Stomach (tissue), 9 donors: ENCODE data around the gene MSI2. TPM values are rescaled to one million over a fixed set of nuclear protein-coding genes. Genes with fewer than 3 reads are reported as not detected.
"Not testable (repeated sequence)": the region's sequence is repeated elsewhere in the genome, so short reads cannot be mapped to it uniquely, and the experiment has no call there.

ENCODE experiments used
- DNase-seq, 2 donors: peaks; one replicate each; pipeline versions ENCODE4 v3.0.0 to v3.0.0-alpha.2; 2013 to 2019
- H3K27ac ChIP-seq, 5 donors: fragments of 200-600 bp in 4 of 5; sonication (generic) in 4 of 5; one replicate each; pipeline ENCODE4 v1.5.1; 2013 to 2019; ENCODE audit warnings: mild to moderate bottlenecking in 1 of 5, moderate library complexity in 1 of 5
- H3K27me3 ChIP-seq, 3 donors: fragments of 200-600 bp; sonication (generic); one replicate each; pipeline ENCODE4 v1.5.1; 2017 to 2019; ENCODE audit warnings: mixed run types in 1 of 3
- H3K36me3 ChIP-seq, 4 donors: fragments of 200-600 bp; sonication (generic); 1 replicate in 3 of 4; 2 replicates in 1 of 4; pipeline ENCODE4 v1.5.1; 2016 to 2019
- H3K4me1 ChIP-seq, 4 donors: fragments of 200-600 bp; sonication (generic); one replicate each; pipeline ENCODE4 v1.5.1; 2016 to 2019
- H3K4me3 ChIP-seq, 4 donors: fragments of 200-600 bp; sonication (generic) in 3 of 4; one replicate each; pipeline ENCODE4 v1.5.1; 2016 to 2019; ENCODE audit warnings: mild to moderate bottlenecking in 1 of 4
- H3K9me3 ChIP-seq, 4 donors: fragments of 200-600 bp; sonication (generic); one replicate each; pipeline ENCODE4 v1.5.1; 2016 to 2019
- EP300 ChIP-seq: sonication (generic); formaldehyde crosslinking; IDR thresholded peaks from one replicate; pipeline ENCODE4 v1.6.1; 2017; ENCODE audit warnings: antibody characterized with exemption
- POLR2A ChIP-seq, 4 donors: fragments of 450-650 bp; IDR thresholded peaks; one replicate each; pipeline ENCODE4 v1.6.1; 2016; ENCODE audit warnings: antibody characterized with exemption in 4 of 4, control low read depth in 2 of 4, mild to moderate bottlenecking in 1 of 4, moderate library complexity in 1 of 4
- POLR2AphosphoS5 ChIP-seq, 3 donors: sonication (generic); formaldehyde crosslinking; IDR thresholded peaks; one replicate each; pipeline ENCODE4 v1.6.1; 2016; ENCODE audit warnings: antibody characterized with exemption in 3 of 3
- WGBS, 5 donors: extraction: QIAGEN DNeasy Blood & Tissue Kit in 3 of 5; methylation state at CpG; one replicate each; pipeline versions ENCODE4 v1.1.5 to v1.1.7; 2013 to 2018; 5-methylcytosine and 5-hydroxymethylcytosine counted together
- intact Hi-C: fragments of 100-400 bp; cut with DNase I; formaldehyde crosslinking; loops from one replicate; pipeline ENCODE4 v1.15.1; 2023; ENCODE audit warnings: low total_unique reads
- polyA plus RNA-seq, 3 donors: library from polyadenylated mRNA; stranded (reverse); fragments of 200-250 nt; gene quantifications; one replicate each; pipeline ENCODE4 v1.2.3, GENCODE V29; 2013
- total RNA-seq, 5 donors: library from RNA; depleted of rRNA; stranded (reverse); fragments of >200 nt; gene quantifications; one replicate each; pipeline versions ENCODE4 v1.1.0 to v1.2.3, GENCODE V29; 2014 to 2016
- TF ChIP-seq, protein P1 (sequence below), 7 experiments: fragments of 450-650 bp in 4 of 7; fragments of 200-600 bp in 3 of 7; sonication (generic) in 3 of 7; IDR thresholded peaks; one replicate each; pipeline ENCODE4 v1.5.1; 2016 to 2019; ENCODE audit warnings: antibody characterized with exemption in 7 of 7, control low read depth in 2 of 7, mild to moderate bottlenecking in 1 of 7
- donor health status: healthy with polysubstance abuse.
- donor health status: Bipolar disorder and iron deficiency.
- donor health status: healthy.

The MSI2 gene
- total and polyA plus RNA-seq, 8 donors, result 8.3 to 72.4 (median 22.9) TPM

- H3K27ac ChIP-seq, result no peak overlapping the region
- 82 to 88% (median 88%) methylated on average over 9 to 10 of the region's 10 CpGs for WGBS, 5 donors
- H3K27me3 ChIP-seq, result no peaks in the 10 kb centered on the region
These were observed 38.5 kb downstream of the MSI2 start for GRCh38 chr17:57294629-57295501.

GRCh38 chr17:57295526-57296023 lies 39.3 kb downstream of the MSI2 start:
- TF ChIP-seq POLR2A (IDR thresholded peaks at IDR 0.05) (no peak), POLR2AphosphoS5 (IDR thresholded peaks at IDR 0.05) (no peak), EP300 (no peak)
- TF ChIP-seq, protein P1, sequence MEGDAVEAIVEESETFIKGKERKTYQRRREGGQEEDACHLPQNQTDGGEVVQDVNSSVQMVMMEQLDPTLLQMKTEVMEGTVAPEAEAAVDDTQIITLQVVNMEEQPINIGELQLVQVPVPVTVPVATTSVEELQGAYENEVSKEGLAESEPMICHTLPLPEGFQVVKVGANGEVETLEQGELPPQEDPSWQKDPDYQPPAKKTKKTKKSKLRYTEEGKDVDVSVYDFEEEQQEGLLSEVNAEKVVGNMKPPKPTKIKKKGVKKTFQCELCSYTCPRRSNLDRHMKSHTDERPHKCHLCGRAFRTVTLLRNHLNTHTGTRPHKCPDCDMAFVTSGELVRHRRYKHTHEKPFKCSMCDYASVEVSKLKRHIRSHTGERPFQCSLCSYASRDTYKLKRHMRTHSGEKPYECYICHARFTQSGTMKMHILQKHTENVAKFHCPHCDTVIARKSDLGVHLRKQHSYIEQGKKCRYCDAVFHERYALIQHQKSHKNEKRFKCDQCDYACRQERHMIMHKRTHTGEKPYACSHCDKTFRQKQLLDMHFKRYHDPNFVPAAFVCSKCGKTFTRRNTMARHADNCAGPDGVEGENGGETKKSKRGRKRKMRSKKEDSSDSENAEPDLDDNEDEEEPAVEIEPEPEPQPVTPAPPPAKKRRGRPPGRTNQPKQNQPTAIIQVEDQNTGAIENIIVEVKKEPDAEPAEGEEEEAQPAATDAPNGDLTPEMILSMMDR (IDR thresholded peaks at IDR 0.05), result no peak
- WGBS, 5 donors, result 56 to 76% (median 67%) methylated on average over 5 of the region's 5 CpGs
- peak in 1 of 2 donors; percentile 33 for DNase-seq
- intact Hi-C loops, result no loop called here
- Histone ChIP-seq H3K9me3 (peaks cover 0 to 5% (median 0%) of the 10 kb centered on the region in 4 donors), H3K27ac (no peak overlapping the region), H3K27me3 (no peaks in the 10 kb centered on the region), H3K4me3 (no peak overlapping the region), H3K36me3 (peaks cover 0 to 32% (median 19%) of the 10 kb centered on the region in 4 donors), H3K4me1 (peaks cover 0 to 12% (median 0%) of the 10 kb centered on the region in 4 donors)

More at GRCh38 chr17:57294629-57295501, 38.5 kb downstream of the MSI2 start:
- Histone ChIP-seq H3K4me1 (peaks cover 0 to 12% (median 0%) of the 10 kb centered on the region in 4 donors), H3K36me3 (peaks cover 0 to 27% (median 14%) of the 10 kb centered on the region in 4 donors), H3K9me3 (peaks cover 0 to 5% (median 0%) of the 10 kb centered on the region in 4 donors), H3K4me3 (no peak overlapping the region)
- TF ChIP-seq, protein P1 (IDR thresholded peaks at IDR 0.05), result no peak
- no peak for TF ChIP-seq POLR2AphosphoS5 (IDR thresholded peaks at IDR 0.05)
- no peak for TF ChIP-seq POLR2A (IDR thresholded peaks at IDR 0.05)
- TF ChIP-seq EP300, result no peak
- intact Hi-C loops, result no loop called here
- DNase-seq, result peak in 1 of 2 donors; percentile 29

DNA sequence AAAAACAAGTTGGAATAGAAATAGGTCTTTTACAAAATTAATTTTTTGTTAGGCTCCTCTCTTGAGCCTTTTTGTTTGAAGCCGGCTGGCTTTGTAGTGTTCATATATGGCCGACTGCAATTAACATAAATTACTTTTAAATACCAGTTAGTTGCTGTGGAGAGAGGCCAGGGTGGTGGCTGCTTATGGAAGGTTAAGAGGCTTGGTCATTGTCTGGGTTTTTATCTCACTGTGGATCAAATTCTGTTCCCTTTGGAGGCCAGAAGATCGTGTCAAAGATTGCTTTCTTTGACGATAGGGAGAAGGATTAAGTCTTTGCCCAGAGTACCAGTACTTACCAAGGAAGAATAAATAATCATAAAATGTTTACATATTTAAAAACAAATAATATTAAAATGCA lies 39.9 kb downstream of the MSI2 start:
- Histone ChIP-seq H3K27ac (no peak overlapping the region), H3K36me3 (peaks cover 0 to 36% (median 22%) of the 10 kb centered on the region in 4 donors), H3K4me1 (peaks cover 0 to 12% (median 0%) of the 10 kb centered on the region in 4 donors), H3K9me3 (peaks cover 0 to 5% (median 0%) of the 10 kb centered on the region in 4 donors), H3K4me3 (no peak overlapping the region), H3K27me3 (no peaks in the 10 kb centered on the region)
- intact Hi-C loops, result no loop called here
- DNase-seq, result no peak
- TF ChIP-seq POLR2A (IDR thresholded peaks at IDR 0.05), result no peak
- TF ChIP-seq POLR2AphosphoS5 (IDR thresholded peaks at IDR 0.05), result no peak
- TF ChIP-seq, protein P1 (IDR thresholded peaks at IDR 0.05), result no peak
- no peak for TF ChIP-seq EP300
- 79 to 88% (median 83%) methylated on average over 4 of the region's 4 CpGs for WGBS, 5 donors

DNA sequence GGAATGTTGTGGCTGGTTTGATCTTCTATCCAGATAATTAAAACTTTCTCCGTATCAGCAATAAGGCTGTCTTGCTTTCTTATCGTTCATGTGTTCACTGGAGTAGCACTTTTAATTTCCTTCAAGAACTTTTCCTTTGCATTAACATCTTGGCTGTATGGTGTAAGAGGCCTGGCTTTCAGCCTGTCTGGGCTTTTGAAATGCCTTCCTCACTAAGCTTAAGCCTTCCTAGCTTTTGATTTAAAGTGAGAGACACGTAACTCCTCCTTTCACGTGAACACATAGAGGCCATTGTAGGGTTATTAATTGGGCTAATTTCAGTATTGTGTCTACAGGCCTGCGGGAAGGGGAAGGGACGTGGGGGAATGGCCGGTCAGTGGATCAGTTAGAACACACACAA lies 42.9 kb downstream of the MSI2 start:
- no peak for TF ChIP-seq EP300
- TF ChIP-seq, protein P1 (IDR thresholded peaks at IDR 0.05), result no peak
- TF ChIP-seq POLR2AphosphoS5 (IDR thresholded peaks at IDR 0.05), result no peak
- no peak for TF ChIP-seq POLR2A (IDR thresholded peaks at IDR 0.05)
- peaks cover 0 to 12% (median 0%) of the 10 kb centered on the region in 4 donors for H3K4me1 ChIP-seq
- no peak overlapping the region for H3K27ac ChIP-seq
- intact Hi-C loops, result no loop called here
- no peaks in the 10 kb centered on the region for H3K27me3 ChIP-seq
- no peak for DNase-seq
- no peak overlapping the region for H3K4me3 ChIP-seq
- peaks cover 0 to 5% (median 0%) of the 10 kb centered on the region in 4 donors for H3K9me3 ChIP-seq
- WGBS, 5 donors, result 92 to 97% (median 96%) methylated on average over 7 of the region's 7 CpGs
- H3K36me3 ChIP-seq, result peaks cover 0 to 33% (median 20%) of the 10 kb centered on the region in 4 donors

DNA sequence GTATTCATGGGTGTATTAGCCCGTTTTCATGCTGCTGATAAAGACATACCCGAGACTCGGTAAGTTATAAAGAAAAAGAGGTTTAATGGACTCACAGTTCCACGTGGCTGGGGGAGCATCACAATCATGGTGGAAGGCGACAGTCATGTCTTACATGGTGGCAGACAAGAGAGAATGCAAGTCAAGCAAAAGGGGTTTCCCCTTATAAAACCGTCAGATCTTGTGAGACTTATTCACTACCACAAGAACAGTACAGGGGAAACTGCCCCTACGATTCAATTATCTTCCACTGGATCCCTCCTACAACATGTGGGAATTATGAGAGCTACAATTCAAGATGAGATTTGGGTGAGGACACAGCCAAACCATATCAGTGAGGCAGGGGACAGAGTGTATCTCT lies 44.3 kb downstream of the MSI2 start:
- 93 to 95% (median 95%) methylated on average over 7 of the region's 7 CpGs for WGBS, 5 donors
- H3K9me3 ChIP-seq, intact Hi-C loops, DNase-seq, H3K27me3 ChIP-seq, H3K27ac ChIP-seq, H3K4me3 ChIP-seq, H3K4me1 ChIP-seq: not testable (repeated sequence)
- H3K36me3 ChIP-seq, result peaks cover 0 to 29% (median 20%) of the 10 kb centered on the region in 4 donors
